NAMALWA (cell line): Measurements from ENCODE around the gene SYAP1.
"Not testable (repeated sequence)": the region's sequence is repeated elsewhere in the genome, so short reads cannot be mapped to it uniquely, and the experiment has no call there.

Experiments
- DNase-seq: peaks from one replicate; pipeline ENCODE4 v3.0.0-alpha.2; 2015; ENCODE audit warnings: low spot score

Gene SYAP1

GRCh38 chrX:16725072-16725471 is 5.7 kb downstream of the SYAP1 start:
- no peak for DNase-seq

- not testable (repeated sequence) for DNase-seq
Measured at GRCh38 chrX:16726347-16726988, 7.1 kb downstream of the SYAP1 start.

- DNase-seq = no peak
Measured at GRCh38 chrX:16727637-16728036, 8.2 kb downstream of the SYAP1 start.

- no peak for DNase-seq
Measured at GRCh38 chrX:16730450-16730849, 11.0 kb downstream of the SYAP1 start.

GRCh38 chrX:16733013-16733412 is 13.6 kb downstream of the SYAP1 start:
- no peak for DNase-seq

GRCh38 chrX:16737024-16737423 is 17.6 kb downstream of the SYAP1 start:
- no peak for DNase-seq

GRCh38 chrX:16739574-16739973 is 20.2 kb downstream of the SYAP1 start:
- DNase-seq = no peak

GRCh38 chrX:16743604-16744325 is 24.4 kb downstream of the SYAP1 start:
- no peak for DNase-seq

GRCh38 chrX:16745102-16745501 is 25.7 kb downstream of the SYAP1 start:
- no peak for DNase-seq

GRCh38 chrX:16745659-16746058 is 26.2 kb downstream of the SYAP1 start:
- DNase-seq = no peak

- no peak for DNase-seq
Measured at GRCh38 chrX:16748425-16748824, 29.0 kb downstream of the SYAP1 start.

GRCh38 chrX:16750136-16750535 is 30.7 kb downstream of the SYAP1 start:
- no peak for DNase-seq

GRCh38 chrX:16754019-16754418 is 34.6 kb downstream of the SYAP1 start:
- no peak for DNase-seq

- DNase-seq = no peak
Measured at GRCh38 chrX:16756724-16757123, 37.3 kb downstream of the SYAP1 start.

GRCh38 chrX:16761500-16761899 is 42.1 kb downstream of the SYAP1 start:
- not testable (repeated sequence) for DNase-seq

- no peak for DNase-seq
Measured at GRCh38 chrX:16762579-16762978, 43.2 kb downstream of the SYAP1 start.

GRCh38 chrX:16765594-16765993 is 46.2 kb downstream of the SYAP1 start:
- DNase-seq = no peak

GRCh38 chrX:16770970-16771482 is 51.6 kb downstream of the SYAP1 start:
- DNase-seq = no peak

- DNase-seq = peak; percentile 58
Measured at GRCh38 chrX:16771483-16772398, 52.3 kb downstream of the SYAP1 start.

- no peak for DNase-seq
Measured at GRCh38 chrX:16772460-16772859, 53.0 kb downstream of the SYAP1 start.

GRCh38 chrX:16774746-16775145 is 55.3 kb downstream of the SYAP1 start:
- no peak for DNase-seq

GRCh38 chrX:16778545-16778944 is 59.1 kb downstream of the SYAP1 start:
- no peak for DNase-seq

GRCh38 chrX:16778993-16779392 is 59.6 kb downstream of the SYAP1 start:
- no peak for DNase-seq
